Testis (tissue), 2 donors: Measurements from ENCODE around the gene KRT12.

Experiments
- POLR2A ChIP-seq: fragments of 450-650 bp; IDR thresholded peaks from one replicate; pipeline ENCODE4 v1.6.1; 2017; ENCODE audit warnings: antibody characterized with exemption, mild to moderate bottlenecking, moderate library complexity
- TF ChIP-seq, protein P1 (sequence below), 3 experiments: fragments of 450-650 bp in 2 of 3; fragments of 200-600 bp in 1 of 3; sonication (generic) in 1 of 3; IDR thresholded peaks; one replicate each; pipeline ENCODE4 v1.5.1; 2016 to 2019; ENCODE audit warnings: antibody characterized with exemption in 3 of 3, mild to moderate bottlenecking in 2 of 3, moderate library complexity in 1 of 3

DNA sequence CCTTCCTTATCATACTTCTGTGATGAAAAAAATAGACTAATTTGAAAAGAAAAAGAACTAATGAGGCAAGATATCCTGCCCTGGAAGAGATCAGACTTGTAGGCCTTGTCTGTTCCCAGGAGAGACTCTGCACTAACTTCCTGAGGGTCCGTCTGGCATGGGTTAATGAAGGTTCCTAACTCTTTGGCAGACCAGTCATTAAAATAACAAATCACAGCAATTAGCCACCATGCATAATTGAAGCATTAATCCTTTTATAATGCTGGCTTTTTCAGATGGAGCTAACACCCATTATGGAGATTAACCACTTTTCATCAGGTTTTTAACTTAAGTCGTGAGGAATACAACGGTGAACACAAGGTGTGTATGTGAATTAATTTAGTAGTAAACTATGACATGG is 34.2 kb downstream of the KRT12 start:
- TF ChIP-seq, protein P1, sequence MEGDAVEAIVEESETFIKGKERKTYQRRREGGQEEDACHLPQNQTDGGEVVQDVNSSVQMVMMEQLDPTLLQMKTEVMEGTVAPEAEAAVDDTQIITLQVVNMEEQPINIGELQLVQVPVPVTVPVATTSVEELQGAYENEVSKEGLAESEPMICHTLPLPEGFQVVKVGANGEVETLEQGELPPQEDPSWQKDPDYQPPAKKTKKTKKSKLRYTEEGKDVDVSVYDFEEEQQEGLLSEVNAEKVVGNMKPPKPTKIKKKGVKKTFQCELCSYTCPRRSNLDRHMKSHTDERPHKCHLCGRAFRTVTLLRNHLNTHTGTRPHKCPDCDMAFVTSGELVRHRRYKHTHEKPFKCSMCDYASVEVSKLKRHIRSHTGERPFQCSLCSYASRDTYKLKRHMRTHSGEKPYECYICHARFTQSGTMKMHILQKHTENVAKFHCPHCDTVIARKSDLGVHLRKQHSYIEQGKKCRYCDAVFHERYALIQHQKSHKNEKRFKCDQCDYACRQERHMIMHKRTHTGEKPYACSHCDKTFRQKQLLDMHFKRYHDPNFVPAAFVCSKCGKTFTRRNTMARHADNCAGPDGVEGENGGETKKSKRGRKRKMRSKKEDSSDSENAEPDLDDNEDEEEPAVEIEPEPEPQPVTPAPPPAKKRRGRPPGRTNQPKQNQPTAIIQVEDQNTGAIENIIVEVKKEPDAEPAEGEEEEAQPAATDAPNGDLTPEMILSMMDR (IDR thresholded peaks at IDR 0.05) = no peak
- TF ChIP-seq POLR2A = no peak
